Glomerular endothelial cell (primary cell): ENCODE results near the gene SMIM7. TPM values are rescaled to one million over a fixed set of nuclear protein-coding genes. Genes with fewer than 3 reads are reported as not detected.
"Not testable (repeated sequence)": the region's sequence is repeated elsewhere in the genome, so short reads cannot be mapped to it uniquely, and the experiment has no call there.

Source experiments
- DNase-seq: peaks from one replicate; pipeline ENCODE4 v3.0.0-alpha.2; 2011; ENCODE audit warnings: low read depth, low spot score; ENCODE audit errors: extremely low read depth
- total RNA-seq: library from RNA; depleted of rRNA; stranded (reverse); fragments of >200 nt; gene quantifications from 2 replicates; pipeline ENCODE4 v1.2.3, GENCODE V29; 2015

The SMIM7 gene
- total RNA-seq, 1 donor from 2014 or later, result 85.6 TPM

DNA sequence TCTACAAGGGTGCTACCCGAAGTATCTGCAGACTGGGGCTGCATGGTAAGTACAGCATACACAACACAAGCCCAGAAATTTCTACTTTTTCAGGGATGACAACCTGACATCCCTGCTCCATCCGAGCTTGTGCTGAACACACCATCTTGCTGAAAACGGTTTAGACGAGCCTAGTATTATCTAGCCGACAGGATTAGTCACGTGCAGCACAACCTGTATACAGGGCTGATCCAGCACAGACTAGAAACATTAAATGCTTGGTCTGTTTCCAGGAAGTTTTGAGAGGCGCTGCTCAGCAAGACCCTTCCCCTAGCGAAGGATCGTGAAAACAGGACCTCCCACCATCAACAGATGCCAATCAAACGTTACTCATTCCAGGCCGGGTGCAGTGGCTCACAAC lies 4.2 kb downstream of the SMIM7 start:
- DNase-seq, result no peak

- DNase-seq, result no peak
Measured at GRCh38 chr19:16654627-16655026, 5.3 kb downstream of the SMIM7 start.

DNA sequence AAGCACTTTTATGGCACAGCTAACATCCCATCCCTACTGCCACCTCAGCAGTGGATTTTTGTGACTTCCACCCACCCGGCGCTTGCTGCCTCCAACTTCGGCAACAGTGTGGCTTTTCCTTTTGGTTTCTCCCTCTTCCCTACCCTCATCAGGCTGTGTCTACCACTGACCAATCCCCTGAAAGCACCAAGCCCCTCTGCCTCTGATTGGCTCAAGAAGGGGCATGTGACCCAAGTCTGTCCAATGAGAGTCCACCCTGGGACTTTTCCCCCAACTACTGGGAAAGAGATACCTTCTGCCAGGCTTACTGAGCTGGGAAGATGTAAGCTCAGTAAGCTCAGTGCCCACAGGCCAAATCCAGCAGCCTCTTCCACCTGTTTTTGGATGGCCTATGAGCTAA lies 5.8 kb downstream of the SMIM7 start:
- no peak for DNase-seq

DNA sequence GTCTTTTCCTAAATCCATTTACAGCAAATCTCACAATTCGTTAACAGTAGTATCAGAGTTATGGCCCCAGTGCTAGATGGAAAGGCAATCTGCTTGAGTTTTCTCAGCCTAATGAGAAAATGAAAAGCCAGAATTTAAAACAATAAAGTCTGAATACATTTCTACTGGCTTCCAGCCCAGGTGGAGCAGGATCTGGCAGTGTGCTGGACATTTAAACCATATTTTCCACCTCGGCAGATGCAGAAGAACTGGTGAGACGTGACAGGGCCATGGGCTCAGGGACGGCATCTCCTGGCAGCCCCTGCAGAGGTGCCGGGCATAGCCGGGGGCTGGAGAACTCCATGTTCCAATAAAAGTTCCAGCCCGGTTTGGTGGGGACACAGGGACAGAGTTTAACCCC lies 7.1 kb downstream of the SMIM7 start:
- no peak for DNase-seq

DNA sequence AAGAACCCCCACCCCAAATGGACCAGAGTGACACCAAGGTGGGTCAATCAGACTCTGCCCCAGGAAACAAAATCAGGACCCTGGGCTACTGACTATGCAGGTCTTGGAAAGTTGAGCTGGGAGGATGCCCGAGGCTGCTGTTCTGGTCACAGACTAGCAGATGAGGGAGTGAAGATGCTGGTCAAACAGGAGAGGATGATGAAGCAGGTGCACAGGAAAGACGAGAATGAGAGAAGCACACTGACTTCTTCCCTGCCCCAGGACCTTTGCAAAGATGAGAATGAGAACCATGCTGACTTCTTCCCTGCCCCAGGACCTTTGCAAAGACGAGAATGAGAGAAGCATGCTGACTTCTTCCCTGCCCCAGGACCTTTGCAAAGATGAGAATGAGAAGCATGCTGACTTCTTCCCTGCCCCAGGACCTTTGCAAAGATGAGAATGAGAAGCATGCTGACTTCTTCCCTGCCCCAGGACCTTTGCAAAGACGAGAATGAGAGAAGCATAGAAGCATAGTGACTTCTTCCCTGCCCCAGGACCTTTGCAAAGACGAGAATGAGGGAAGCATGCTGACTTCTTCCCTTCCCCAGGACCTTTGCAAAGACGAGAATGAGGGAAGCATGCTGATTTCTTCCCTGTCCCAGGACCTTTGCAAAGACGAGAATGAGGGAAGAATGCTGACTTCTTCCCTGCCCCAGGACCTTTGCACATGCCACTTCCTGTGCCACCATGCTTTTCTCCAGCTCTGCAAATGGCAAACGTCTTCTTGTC lies 8.3 kb downstream of the SMIM7 start:
- DNase-seq, result not testable (repeated sequence)

GRCh38 chr19:16650821-16651220 lies 9.1 kb downstream of the SMIM7 start:
- DNase-seq, result no peak

DNA sequence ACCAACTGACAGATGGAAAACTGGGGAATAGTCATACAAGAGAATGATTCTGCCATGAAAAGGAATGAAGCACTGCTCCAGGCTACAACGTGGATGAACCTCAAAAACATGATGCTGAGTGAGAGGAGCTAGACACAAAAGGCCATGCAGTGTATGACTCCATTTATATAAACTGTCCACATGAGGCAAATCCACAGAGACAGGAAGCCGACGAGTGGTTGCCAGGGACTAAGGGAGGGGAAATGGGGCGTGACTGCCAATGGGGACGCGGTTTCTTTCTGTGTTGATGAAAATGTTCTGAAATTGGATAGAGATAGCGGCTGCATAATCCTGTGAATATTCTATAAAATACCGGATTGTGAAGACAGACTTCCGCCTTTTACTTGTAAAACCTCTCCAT lies 10.2 kb downstream of the SMIM7 start:
- no peak for DNase-seq

- DNase-seq, result no peak
Measured at GRCh38 chr19:16645140-16645539, 14.8 kb downstream of the SMIM7 start.

- no peak for DNase-seq
Measured at GRCh38 chr19:16641695-16642094, 18.2 kb downstream of the SMIM7 start.

- DNase-seq, result no peak
Measured at GRCh38 chr19:16640951-16641350, 19.0 kb downstream of the SMIM7 start.

DNA sequence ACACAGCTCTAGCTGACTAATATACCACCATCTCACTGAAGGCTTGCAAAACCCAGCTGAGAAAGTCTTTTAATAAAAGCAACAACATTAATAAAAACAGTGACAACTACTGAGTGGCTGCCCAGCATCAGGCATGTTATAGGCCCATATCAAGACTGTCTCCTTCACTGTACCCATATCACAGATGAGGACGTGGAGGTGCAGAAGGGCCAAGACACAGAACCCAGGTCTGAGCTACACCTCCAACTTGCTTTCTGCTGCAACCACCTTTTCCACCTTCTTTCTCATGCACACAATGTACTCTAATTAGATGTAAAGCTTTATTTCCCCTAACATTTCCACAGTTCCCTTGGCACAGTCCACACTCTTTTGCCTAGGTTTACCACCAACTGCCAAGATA lies 21.3 kb downstream of the SMIM7 start:
- no peak for DNase-seq

DNA sequence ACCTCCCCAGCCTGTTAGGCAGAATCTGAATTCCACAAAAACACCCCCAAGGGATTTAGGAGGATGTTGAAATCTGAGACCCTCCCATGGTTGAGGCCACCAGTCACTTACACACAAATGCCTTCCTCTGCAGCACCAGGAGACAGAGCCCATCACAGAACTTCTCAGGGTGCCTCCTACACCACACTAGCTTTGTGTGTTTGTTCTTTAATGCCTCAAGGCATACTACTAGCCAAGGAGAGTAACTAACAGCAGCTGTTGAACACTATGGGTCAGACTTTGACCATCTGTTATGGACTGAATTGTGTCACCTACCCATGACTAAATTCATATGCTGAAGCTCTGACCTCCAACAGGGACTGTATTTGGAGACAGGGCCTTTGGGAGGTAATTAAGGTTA lies 22.4 kb downstream of the SMIM7 start:
- DNase-seq, result no peak

DNA sequence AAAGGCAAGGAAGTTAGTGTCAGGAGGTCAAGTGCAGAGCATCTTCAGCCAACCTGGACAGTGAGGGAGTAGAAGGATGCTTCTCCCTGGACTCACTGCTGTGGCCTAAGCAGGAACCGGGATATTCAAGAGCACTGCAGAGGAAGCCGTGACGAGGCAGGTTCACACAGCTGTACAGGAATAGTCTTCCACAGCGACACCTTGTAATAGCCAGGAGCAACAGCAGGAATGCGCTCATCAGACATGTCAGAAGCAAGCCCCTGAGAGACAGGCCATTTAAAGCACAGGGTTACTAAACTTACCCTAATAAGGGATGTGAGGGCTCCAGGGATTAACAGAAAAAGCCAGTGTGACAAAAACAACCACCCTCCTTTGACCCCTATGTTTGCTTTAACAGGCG lies 28.5 kb downstream of the SMIM7 start:
- no peak for DNase-seq

DNA sequence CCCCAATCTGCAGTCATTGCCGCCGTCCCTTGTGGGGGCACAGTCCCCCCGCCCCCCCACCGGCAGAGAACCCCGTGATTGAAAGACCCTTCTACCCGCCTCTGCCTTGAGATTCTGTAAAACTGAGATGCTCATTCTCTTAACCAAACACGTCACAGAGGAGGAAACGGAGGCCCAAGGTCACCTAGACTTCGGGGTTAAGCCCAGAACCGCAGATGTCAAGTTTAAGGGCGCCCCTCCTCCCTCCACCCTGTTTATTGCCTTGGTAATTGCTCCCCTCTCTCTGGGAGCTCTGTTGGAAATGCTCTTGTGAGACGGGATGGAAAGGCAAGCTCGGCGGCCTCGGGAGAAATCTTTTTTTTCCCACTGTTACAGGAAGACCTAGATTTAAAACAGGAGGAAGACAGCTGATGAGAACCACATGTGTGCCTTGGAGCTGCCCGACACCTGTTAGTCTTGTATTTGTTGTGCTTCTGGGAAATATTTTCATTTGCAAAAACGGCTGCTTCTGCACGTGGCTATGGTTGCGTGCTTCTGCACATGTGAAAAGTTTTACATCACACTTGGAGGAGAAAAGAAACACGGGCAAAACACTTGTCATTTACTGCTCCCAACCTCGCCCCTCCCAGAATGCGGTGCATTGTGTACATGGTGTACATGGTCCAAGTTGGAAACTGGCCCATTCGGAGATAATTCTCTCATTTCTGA lies 30.8 kb downstream of the SMIM7 start:
- DNase-seq, result no peak

DNA sequence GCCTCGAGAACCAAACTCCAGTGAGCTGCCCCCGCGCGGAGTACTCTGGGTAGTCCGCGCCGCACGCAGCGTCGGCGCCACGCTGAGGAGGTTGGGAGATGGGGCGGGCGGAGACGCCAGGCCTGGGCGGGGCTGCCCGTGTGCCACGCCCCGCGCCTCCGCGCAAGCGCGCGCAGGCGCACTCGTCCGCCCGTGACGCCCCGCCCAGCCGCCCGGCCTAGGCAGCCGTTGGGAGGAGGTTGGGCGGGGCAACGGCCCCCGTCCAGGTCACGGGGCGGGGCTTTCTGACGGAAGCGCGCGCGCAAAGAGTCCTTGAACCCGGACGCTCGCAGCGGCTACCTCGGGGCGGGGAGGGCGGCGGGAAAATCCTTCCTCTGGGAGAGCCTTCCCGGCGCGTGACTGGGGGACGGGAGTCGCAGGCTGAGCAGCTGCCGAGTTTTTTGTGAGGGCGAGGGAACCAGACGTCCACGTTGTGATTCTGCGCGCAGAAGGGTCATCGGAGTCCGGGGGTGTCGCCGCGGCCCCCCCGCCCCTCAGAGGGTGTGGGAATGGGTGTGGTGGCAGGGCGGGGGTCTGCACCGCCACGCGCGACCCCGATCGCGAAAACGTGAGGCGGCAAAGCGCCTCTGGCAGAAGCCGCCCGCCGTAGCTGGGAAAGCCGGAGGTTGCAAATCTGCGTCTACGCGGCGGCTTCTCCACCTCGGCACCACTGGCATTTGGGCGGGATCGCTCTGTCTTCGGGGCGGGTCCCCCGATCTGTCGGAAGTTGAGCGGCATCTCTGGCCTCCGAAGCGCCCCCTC lies 31.6 kb downstream of the SMIM7 start, which contains the start of gene MED26:
TSS of gene MED26 (minus strand) at position 22 of the 801 bp plus-strand sequence. CDS start 261 bp downstream, outside the sequence.
- no peak for DNase-seq

- no peak for DNase-seq
Measured at GRCh38 chr19:16627928-16628182, 32.1 kb downstream of the SMIM7 start.

GRCh38 chr19:16627193-16627927 lies 32.6 kb downstream of the SMIM7 start:
- no peak for DNase-seq

DNA sequence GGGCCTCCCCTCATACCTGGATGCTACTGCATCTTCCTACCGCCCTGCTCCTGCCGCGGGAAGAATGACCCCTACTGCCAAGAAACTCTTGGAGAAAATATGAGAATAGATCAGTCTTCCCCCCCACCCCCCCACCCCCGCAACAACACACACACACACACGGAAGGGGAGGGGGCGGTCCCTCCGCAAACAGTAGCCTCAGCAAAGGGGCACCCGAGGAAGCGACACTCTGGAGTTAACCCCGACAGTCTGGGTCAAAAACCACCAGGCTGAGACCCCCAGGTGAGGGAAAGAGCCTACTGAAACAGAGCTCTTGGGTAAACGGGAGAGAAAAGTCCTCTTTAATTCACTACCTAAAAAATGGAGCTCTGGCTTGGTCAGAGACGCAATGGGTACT lies 33.1 kb downstream of the SMIM7 start:
- no peak for DNase-seq

DNA sequence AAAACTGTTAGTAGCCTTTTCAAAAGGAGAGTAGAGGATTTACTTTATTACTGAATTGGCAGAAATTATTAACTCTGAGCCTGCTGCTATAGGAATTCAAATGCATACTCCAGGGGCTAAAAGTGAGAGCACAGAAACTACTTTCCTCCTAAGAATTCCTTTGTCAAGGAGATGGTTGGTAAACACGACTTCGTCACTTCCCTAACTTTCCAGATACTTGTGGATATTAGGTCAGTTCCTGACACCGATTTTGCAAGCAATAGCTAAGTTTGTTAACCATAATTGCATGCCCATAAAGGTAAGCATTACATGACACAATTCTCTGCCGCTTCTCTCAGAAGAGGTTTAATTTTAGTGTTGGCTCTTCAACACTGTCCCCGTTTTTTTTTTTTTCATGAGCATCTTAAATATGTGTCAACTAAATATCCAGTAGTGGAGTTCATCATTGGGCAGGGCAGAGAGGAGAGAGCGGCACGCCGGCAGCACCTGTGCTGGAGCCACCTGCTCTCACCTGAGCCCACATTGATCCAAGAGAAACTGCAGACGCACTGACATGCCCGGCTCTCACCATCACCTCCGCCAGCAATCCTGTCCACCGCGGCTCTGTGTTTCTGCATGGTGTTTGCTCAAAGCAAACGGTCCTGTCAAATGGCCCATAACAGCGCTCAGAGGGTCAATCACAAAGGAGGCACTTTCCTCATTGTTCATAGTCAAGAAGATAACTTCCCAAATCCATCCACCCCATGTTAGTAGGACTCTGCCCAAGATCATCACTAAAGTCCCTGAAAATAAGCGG lies 34.6 kb downstream of the SMIM7 start:
- DNase-seq, result no peak

DNA sequence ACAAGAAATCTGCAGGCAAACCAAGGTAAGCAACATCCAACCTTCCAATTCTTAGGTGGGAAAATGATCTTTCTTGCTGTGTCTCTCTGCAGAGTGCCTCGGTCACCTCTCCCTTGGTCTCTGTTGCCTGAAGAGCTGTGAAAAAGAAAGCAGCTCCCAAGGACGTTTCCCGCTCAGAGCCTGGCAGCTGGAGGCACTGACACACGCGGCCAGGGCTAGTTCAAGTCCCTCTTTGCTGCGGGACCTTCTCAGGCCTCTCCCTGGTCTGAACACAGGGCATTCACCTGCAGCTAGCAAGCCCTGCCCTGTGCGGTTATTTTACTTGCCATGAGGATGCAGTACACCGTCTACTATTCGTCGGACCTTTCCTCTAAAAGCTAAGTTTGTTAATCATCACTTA lies 35.7 kb downstream of the SMIM7 start:
- no peak for DNase-seq
